ENCODE data around the gene CLC.
A peak's percentile ranks its signal among the peaks of the same experiment; 100 is the strongest.
"Not testable (repeated sequence)": the region's sequence is repeated elsewhere in the genome, so short reads cannot be mapped to it uniquely, and the experiment has no call there.

The CLC gene

GRCh38 chr19:39737891-39738290 lies at the start of gene CLC:
Gene CLC (minus strand): TSS chr19:39738029. CDS start chr19:39737952, 77 bp downstream.
- DNase-seq: no peak

GRCh38 chr19:39780894-39781293 lies 43.1 kb upstream of the CLC start:
- no peak for DNase-seq

GRCh38 chr19:39778763-39779162 lies 40.9 kb upstream of the CLC start, which contains the start of gene LEUTX:
Gene LEUTX (plus strand): TSS chr19:39778854. CDS start chr19:39778921, 67 bp downstream.
- DNase-seq: no peak

- no peak for DNase-seq
These were observed 31.0 kb upstream of the CLC start for GRCh38 chr19:39768786-39769185.

GRCh38 chr19:39768334-39768733 lies 30.5 kb upstream of the CLC start:
- DNase-seq: no peak

- DNase-seq: peak; percentile 29
These were observed 27.6 kb upstream of the CLC start for GRCh38 chr19:39765091-39766076.

- not testable (repeated sequence) for DNase-seq
These were observed 24.0 kb upstream of the CLC start for GRCh38 chr19:39761851-39762250.

- no peak for DNase-seq
These were observed 21.8 kb upstream of the CLC start for GRCh38 chr19:39759457-39760184.

- DNase-seq: no peak
These were observed 17.1 kb upstream of the CLC start for GRCh38 chr19:39754971-39755370.

- no peak for DNase-seq
These were observed 16.7 kb upstream of the CLC start for GRCh38 chr19:39754544-39754943.

- no peak for DNase-seq
These were observed 15.0 kb upstream of the CLC start for GRCh38 chr19:39752795-39753194.

GRCh38 chr19:39752390-39752789 lies 14.6 kb upstream of the CLC start:
- no peak for DNase-seq

- DNase-seq: no peak
These were observed 12.2 kb upstream of the CLC start for GRCh38 chr19:39749981-39750380.

- no peak for DNase-seq
These were observed 9.2 kb upstream of the CLC start for GRCh38 chr19:39746836-39747529.

- DNase-seq: no peak
These were observed 7.8 kb upstream of the CLC start for GRCh38 chr19:39745643-39746042.

GRCh38 chr19:39740395-39740794 lies 2.6 kb upstream of the CLC start:
- no peak for DNase-seq

GRCh38 chr19:39738814-39739213 lies 985 bp upstream of the CLC start:
- no peak for DNase-seq

- no peak for DNase-seq
These were observed 478 bp downstream of the CLC start for GRCh38 chr19:39737351-39737750.

- no peak for DNase-seq
These were observed 1.7 kb downstream of the CLC start for GRCh38 chr19:39736088-39736487.

- DNase-seq: no peak
These were observed 2.1 kb downstream of the CLC start for GRCh38 chr19:39735688-39736087.

GRCh38 chr19:39733841-39734240 lies 4.0 kb downstream of the CLC start:
- DNase-seq: no peak

- no peak for DNase-seq
These were observed 6.1 kb downstream of the CLC start for GRCh38 chr19:39731685-39732084.

GRCh38 chr19:39729594-39729993 lies 8.2 kb downstream of the CLC start:
- no peak for DNase-seq
